HepG2 (cell line): ENCODE results near the gene CNPY1. TPM values are rescaled to one million over a fixed set of nuclear protein-coding genes. Genes with fewer than 3 reads are reported as not detected.

Source experiments
- ATAC-seq: fragments of 200-7000 bp; cut with Tn5 transposase; 3 replicates; pipeline ENCODE4 v1.9.1; 2020; ENCODE audit warnings: mild to moderate bottlenecking, moderate library complexity
- BruUV-seq: library from RNA; stranded (reverse); fragments of 400-500 nt; replicated peaks from 2 replicates; lab custom pipeline; 2021; lab: Mats Ljungman, UMichigan
- CTCF ChIA-PET: fragments of 300-600 bp; formaldehyde crosslinking; extraction: SDS; loops from one replicate; lab custom pipeline; 2021; ENCODE audit warnings: low total read pairs, inconsistent platforms, low intra/inter-chr PET ratio; lab: Yijun Ruan, JAX
- POLR2A ChIA-PET: fragments of 350-600 bp; sonication (Branson Sonifier 250); formaldehyde crosslinking; loops from one replicate; lab custom pipeline; 2020; ENCODE audit warnings: antibody characterized with exemption, inconsistent platforms; lab: Yijun Ruan, JAX
- DNase-seq: peaks from one replicate; pipeline ENCODE4 v3.0.0-alpha.2; 2015; ENCODE audit warnings: low spot score
- FAIRE-seq: peaks from 3 replicates; lab custom pipeline; 2011; peaks lifted over from hg19 to GRCh38; lab: Jason Lieb, UNC
- H2AFZ ChIP-seq: one replicate; pipeline ENCODE4 v1.6.1; 2011; ENCODE audit warnings: low read length, inconsistent platforms
- H3K27ac ChIP-seq: fragments of 300-600 bp; 3 replicates; pipeline ENCODE4 v1.8.0; 2011; ENCODE audit warnings: mixed run types, mild to moderate bottlenecking, mixed read lengths, low read length, inconsistent platforms; ENCODE audit not compliant: insufficient read depth; ENCODE audit errors: extremely low read length
- H3K27me3 ChIP-seq, 2 experiments: fragments of 200-600 bp in 1 of 2; 2 replicates in 1 of 2; 3 replicates in 1 of 2; pipeline versions ENCODE4 v1.6.0 to v1.8.0; 2011; ENCODE audit warnings: low read length in 2 of 2, mild to moderate bottlenecking in 2 of 2, moderate library complexity in 2 of 2, inconsistent platforms in 1 of 2; ENCODE audit not compliant: insufficient read depth in 2 of 2, control insufficient read depth in 1 of 2
- H3K36me3 ChIP-seq, 2 experiments: fragments of 200-600 bp in 1 of 2; replicated peaks in 1 of 2; 2 replicates in 1 of 2; 3 replicates in 1 of 2; pipeline versions ENCODE4 v1.5.1 to v1.8.0; 2011; ENCODE audit warnings: low read length in 2 of 2, inconsistent platforms in 1 of 2; ENCODE audit not compliant: insufficient read depth in 2 of 2, control insufficient read depth in 1 of 2
- H3K4me1 ChIP-seq: 2 replicates; pipeline ENCODE4 v1.5.1; 2012; ENCODE audit warnings: low read length, inconsistent platforms; ENCODE audit not compliant: insufficient read depth
- H3K4me2 ChIP-seq: 2 replicates; pipeline ENCODE4 v1.6.0; 2011; ENCODE audit warnings: low read depth, low read length, inconsistent platforms
- H3K4me3 ChIP-seq, 3 experiments: fragments of 200-600 bp in 1 of 3; sonication (generic), shearing (Covaris generic) in 1 of 3; replicated peaks in 1 of 3; 2 replicates each; pipeline ENCODE4 v1.5.1; 2011 to 2016; ENCODE audit warnings: low read length in 3 of 3, inconsistent platforms in 2 of 3, low read depth in 2 of 3, mild to moderate bottlenecking in 2 of 3, control low read depth in 1 of 3, mixed read lengths in 1 of 3; ENCODE audit not compliant: insufficient read depth in 1 of 3
- H3K79me2 ChIP-seq: one replicate; pipeline ENCODE4 v1.6.1; 2011; ENCODE audit warnings: low read length, inconsistent platforms; ENCODE audit not compliant: insufficient read depth
- H3K9ac ChIP-seq: 2 replicates; pipeline ENCODE4 v1.6.0; 2011; ENCODE audit warnings: mild to moderate bottlenecking, low read depth, low read length, inconsistent platforms; ENCODE audit not compliant: insufficient read depth
- H3K9me3 ChIP-seq: 2 replicates; pipeline ENCODE4 v1.5.1; 2012; ENCODE audit warnings: mild to moderate bottlenecking, low read length
- H4K20me1 ChIP-seq: 2 replicates; pipeline ENCODE4 v1.6.0; 2011; ENCODE audit warnings: inconsistent platforms, mild to moderate bottlenecking, low read length, moderate library complexity; ENCODE audit not compliant: insufficient read depth
- KLF12 ChIP-seq: sonication (generic); formaldehyde crosslinking; IDR thresholded peaks from 2 replicates; pipeline ENCODE4 v1.4.0; 2020; ENCODE audit warnings: missing genetic modification reagents, borderline replicate concordance
- NFE2L2 ChIP-seq: fragments of 150-350 bp; IDR thresholded peaks from 2 replicates; pipeline ENCODE4 v1.6.1; 2014; ENCODE audit warnings: low read length
- RBFOX2 ChIP-seq: fragments of 200-400 bp; formaldehyde crosslinking; IDR thresholded peaks from 2 replicates; pipeline ENCODE4 v1.6.1; 2017; ENCODE audit warnings: low read depth, mild to moderate bottlenecking, low read length
- REL ChIP-seq: sonication (generic); formaldehyde crosslinking; conservative IDR thresholded peaks from 2 replicates; pipeline ENCODE4 v1.8.0; 2022; ENCODE audit warnings: mild to moderate bottlenecking, missing genetic modification reagents, moderate library complexity
- SYNCRIP ChIP-seq: fragments of 200-400 bp; formaldehyde crosslinking; IDR thresholded peaks from 2 replicates; pipeline ENCODE4 v1.6.1; 2018; ENCODE audit warnings: mild to moderate bottlenecking, low read depth, low read length; ENCODE audit not compliant: insufficient read depth
- ZNF20 ChIP-seq: sonication (generic); formaldehyde crosslinking; IDR thresholded peaks from 2 replicates; pipeline ENCODE4 v1.4.0; 2020; ENCODE audit warnings: mild to moderate bottlenecking, moderate library complexity, missing genetic modification reagents
- ZNF30 ChIP-seq: sonication (generic); formaldehyde crosslinking; IDR thresholded peaks from 2 replicates; pipeline ENCODE4 v1.5.0; 2020; ENCODE audit warnings: mild to moderate bottlenecking, missing genetic modification reagents
- ZNF761 ChIP-seq: sonication (generic); formaldehyde crosslinking; conservative IDR thresholded peaks from 2 replicates; pipeline ENCODE4 v1.4.0; 2020; ENCODE audit warnings: mild to moderate bottlenecking, missing genetic modification reagents
- WGBS: methylation state at CpG from one replicate; pipeline ENCODE4 v1.1.6; 2017; ENCODE audit warnings: low lambda C conversion rate; 5-methylcytosine and 5-hydroxymethylcytosine counted together
- in situ Hi-C: cut with HindIII; loops from 2 replicates; pipeline ENCODE4 v1.10.0; 2017; ENCODE audit warnings: low pct_unique_long_range_greater_than_20kb; ENCODE audit not compliant: extremely low pct_ligation_motif_present
- intact Hi-C: fragments of 100-400 bp; cut with micrococcal nuclease; formaldehyde crosslinking; loops from one replicate; pipeline ENCODE4 v1.10.0; 2022; ENCODE audit not compliant: unreplicated experiment
- polyA plus RNA-seq, 8 experiments: library from polyadenylated mRNA; depleted of rRNA in 3 of 8; stranded (reverse) in 7 of 8; unstranded in 1 of 8; fragments of >200 nt; fragmentation: Illumina TruSeq in 4 of 8; extraction: Trizol in 4 of 8; gene quantifications; 2 replicates each; pipeline versions ENCODE4 v1.2.1 to v1.2.3, GENCODE V29; 2011 to 2016; ENCODE audit warnings: low read depth in 4 of 8, missing spikeins in 1 of 8, mixed read lengths in 1 of 8; ENCODE audit not compliant: insufficient read depth in 1 of 8
- total RNA-seq, 5 experiments: library from RNA; depleted of rRNA; stranded (reverse); fragments of >200 nt; fragmentation: Illumina TruSeq; extraction: Trizol; gene quantifications; 2 replicates each; pipeline ENCODE4 v1.2.3, GENCODE V29; 2016; ENCODE audit warnings: low read depth in 1 of 5
- TF ChIP-seq, protein P1 (sequence below): sonication (generic); formaldehyde crosslinking; IDR thresholded peaks from 2 replicates; pipeline ENCODE4 v1.4.0; 2020; ENCODE audit warnings: missing genetic modification reagents, borderline replicate concordance
- TF ChIP-seq, protein P2 (sequence below): sonication (generic); formaldehyde crosslinking; IDR thresholded peaks from 2 replicates; pipeline ENCODE4 v1.8.1; 2022; ENCODE audit warnings: mild to moderate bottlenecking, missing genetic modification reagents
- TF ChIP-seq, protein P3 (sequence below): sonication (generic); formaldehyde crosslinking; IDR thresholded peaks from 2 replicates; pipeline ENCODE4 v1.8.0; 2022; ENCODE audit warnings: mild to moderate bottlenecking, missing genetic modification reagents

The CNPY1 gene
- total and polyA plus RNA-seq, 2 of the 13 experiments (the other 11 are each of a cell fraction or from before 2014, with no cell fraction given), result not detected

DNA sequence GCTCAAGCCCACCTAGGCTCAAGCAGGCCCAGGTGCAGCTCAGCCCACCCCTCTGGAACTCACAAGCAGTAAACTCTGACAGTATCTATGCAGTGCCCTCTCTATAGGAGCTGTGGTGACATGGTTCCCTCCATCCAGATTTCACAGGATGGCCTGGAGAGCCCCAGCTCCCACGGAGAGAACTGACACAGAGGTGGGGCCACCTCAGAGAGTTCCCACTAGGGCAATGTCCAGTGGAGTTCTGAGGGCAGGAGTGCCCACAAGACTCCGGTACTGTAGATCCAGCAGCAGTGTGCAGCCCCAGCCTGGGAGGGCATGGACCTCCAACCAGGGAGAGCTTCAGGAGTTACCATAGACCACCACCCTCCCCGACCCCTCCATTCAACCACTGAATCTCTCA lies 37.3 kb upstream of the CNPY1 start:
- no TSS peak for BruUV-seq
- CTCF ChIA-PET, result no interaction called here
- Histone ChIP-seq H3K9ac (no peak overlapping the region), H3K27ac (no peak overlapping the region), H3K36me3 (no peaks in the 10 kb centered on the region), H3K9me3 (no peaks in the 10 kb centered on the region), H3K79me2 (no peaks in the 10 kb centered on the region), H2AFZ (no peak overlapping the region), H3K4me2 (no peak overlapping the region), H4K20me1 (no peaks in the 10 kb centered on the region)
- in situ Hi-C loops (no loop called here), intact Hi-C loops (no loop called here)
- 0% methylated on average over 1 of the region's 3 CpGs for WGBS
- TF ChIP-seq, protein P1, sequence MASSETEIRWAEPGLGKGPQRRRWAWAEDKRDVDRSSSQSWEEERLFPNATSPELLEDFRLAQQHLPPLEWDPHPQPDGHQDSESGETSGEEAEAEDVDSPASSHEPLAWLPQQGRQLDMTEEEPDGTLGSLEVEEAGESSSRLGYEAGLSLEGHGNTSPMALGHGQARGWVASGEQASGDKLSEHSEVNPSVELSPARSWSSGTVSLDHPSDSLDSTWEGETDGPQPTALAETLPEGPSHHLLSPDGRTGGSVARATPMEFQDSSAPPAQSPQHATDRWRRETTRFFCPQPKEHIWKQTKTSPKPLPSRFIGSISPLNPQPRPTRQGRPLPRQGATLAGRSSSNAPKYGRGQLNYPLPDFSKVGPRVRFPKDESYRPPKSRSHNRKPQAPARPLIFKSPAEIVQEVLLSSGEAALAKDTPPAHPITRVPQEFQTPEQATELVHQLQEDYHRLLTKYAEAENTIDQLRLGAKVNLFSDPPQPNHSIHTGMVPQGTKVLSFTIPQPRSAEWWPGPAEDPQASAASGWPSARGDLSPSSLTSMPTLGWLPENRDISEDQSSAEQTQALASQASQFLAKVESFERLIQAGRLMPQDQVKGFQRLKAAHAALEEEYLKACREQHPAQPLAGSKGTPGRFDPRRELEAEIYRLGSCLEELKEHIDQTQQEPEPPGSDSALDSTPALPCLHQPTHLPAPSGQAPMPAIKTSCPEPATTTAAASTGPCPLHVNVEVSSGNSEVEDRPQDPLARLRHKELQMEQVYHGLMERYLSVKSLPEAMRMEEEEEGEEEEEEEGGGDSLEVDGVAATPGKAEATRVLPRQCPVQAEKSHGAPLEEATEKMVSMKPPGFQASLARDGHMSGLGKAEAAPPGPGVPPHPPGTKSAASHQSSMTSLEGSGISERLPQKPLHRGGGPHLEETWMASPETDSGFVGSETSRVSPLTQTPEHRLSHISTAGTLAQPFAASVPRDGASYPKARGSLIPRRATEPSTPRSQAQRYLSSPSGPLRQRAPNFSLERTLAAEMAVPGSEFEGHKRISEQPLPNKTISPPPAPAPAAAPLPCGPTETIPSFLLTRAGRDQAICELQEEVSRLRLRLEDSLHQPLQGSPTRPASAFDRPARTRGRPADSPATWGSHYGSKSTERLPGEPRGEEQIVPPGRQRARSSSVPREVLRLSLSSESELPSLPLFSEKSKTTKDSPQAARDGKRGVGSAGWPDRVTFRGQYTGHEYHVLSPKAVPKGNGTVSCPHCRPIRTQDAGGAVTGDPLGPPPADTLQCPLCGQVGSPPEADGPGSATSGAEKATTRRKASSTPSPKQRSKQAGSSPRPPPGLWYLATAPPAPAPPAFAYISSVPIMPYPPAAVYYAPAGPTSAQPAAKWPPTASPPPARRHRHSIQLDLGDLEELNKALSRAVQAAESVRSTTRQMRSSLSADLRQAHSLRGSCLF (CRISPR knock-in tag), result no peak
- TF ChIP-seq RBFOX2 (no peak), ZNF20 (CRISPR knock-in tag) (no peak), KLF12 (no peak), NFE2L2 (no peak), ZNF30 (CRISPR knock-in tag) (no peak), ZNF761 (CRISPR knock-in tag) (no peak), REL (CRISPR knock-in tag) (no peak), SYNCRIP (no peak)
- TF ChIP-seq, protein P2, sequence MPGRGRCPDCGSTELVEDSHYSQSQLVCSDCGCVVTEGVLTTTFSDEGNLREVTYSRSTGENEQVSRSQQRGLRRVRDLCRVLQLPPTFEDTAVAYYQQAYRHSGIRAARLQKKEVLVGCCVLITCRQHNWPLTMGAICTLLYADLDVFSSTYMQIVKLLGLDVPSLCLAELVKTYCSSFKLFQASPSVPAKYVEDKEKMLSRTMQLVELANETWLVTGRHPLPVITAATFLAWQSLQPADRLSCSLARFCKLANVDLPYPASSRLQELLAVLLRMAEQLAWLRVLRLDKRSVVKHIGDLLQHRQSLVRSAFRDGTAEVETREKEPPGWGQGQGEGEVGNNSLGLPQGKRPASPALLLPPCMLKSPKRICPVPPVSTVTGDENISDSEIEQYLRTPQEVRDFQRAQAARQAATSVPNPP (CRISPR knock-in tag), result no peak
- TF ChIP-seq, protein P3, sequence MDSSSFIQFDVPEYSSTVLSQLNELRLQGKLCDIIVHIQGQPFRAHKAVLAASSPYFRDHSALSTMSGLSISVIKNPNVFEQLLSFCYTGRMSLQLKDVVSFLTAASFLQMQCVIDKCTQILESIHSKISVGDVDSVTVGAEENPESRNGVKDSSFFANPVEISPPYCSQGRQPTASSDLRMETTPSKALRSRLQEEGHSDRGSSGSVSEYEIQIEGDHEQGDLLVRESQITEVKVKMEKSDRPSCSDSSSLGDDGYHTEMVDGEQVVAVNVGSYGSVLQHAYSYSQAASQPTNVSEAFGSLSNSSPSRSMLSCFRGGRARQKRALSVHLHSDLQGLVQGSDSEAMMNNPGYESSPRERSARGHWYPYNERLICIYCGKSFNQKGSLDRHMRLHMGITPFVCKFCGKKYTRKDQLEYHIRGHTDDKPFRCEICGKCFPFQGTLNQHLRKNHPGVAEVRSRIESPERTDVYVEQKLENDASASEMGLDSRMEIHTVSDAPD, result no peak
- TF ChIP-seq, all 625 proteins: peak for 0
- FAIRE-seq (no peak), DNase-seq (no peak), ATAC-seq (no peak)
- Histone ChIP-seq H3K27me3 (peaks cover 2 to 66% of the 10 kb centered on the region in 2 experiments; a peak in 3 of 5 replicates), H3K4me3 (no peak overlapping the region), H3K4me1 (peaks cover 23% of the 10 kb centered on the region)
- POLR2A ChIA-PET, result no interaction called here
